Measurements from ENCODE around the gene MTA3. TPM values are rescaled to one million over a fixed set of nuclear protein-coding genes. Genes with fewer than 3 reads are reported as not detected.

Gene MTA3
- total and polyA plus RNA-seq, 2 donors (not counting 3 experiments of a cell fraction or from before 2014, with no cell fraction given): 36.3 to 53.3 TPM

GRCh38 chr2:42804338-42804737, 235.9 kb downstream of the MTA3 start:
- intact Hi-C loops (cut with micrococcal nuclease): no loop called here
- no peaks in the 10 kb centered on the region for H3K79me2 ChIP-seq (ENCODE audit: control insufficient read depth, insufficient read depth, low read length)
- no peaks in the 10 kb centered on the region for H3K36me3 ChIP-seq (ENCODE audit: control insufficient read depth in 2 of 2, extremely low read depth in 1 of 2, insufficient read depth in 2 of 2, low read length in 2 of 2)
- H3K4me2 ChIP-seq (ENCODE audit: insufficient read depth, low read length): no peak overlapping the region
- no peak for DNase-seq (ENCODE audit: low read depth, low spot score)
- no peak overlapping the region for H3K9ac ChIP-seq (replicated peaks; ENCODE audit: extremely low read depth, insufficient read depth, low read length)
- H3K4me1 ChIP-seq (ENCODE audit: control insufficient read depth, extremely low read depth, insufficient read depth, low read length): peaks cover 3% of the 10 kb centered on the region
- H2AFZ ChIP-seq (ENCODE audit: low read depth, low read length): no peak overlapping the region
- dilution Hi-C loops (cut with MboI; ENCODE audit: extremely low pct_ligation_motif_present, low sequenced_read_pairs): no loop called here
- H3K27me3 ChIP-seq (ENCODE audit: control insufficient read depth in 2 of 2, insufficient read depth in 2 of 2, low read length in 2 of 2): peaks cover 8 to 12% of the 10 kb centered on the region in 2 experiments
- POLR2A ChIA-PET: no interaction called here
- no TSS peak for BruUV-seq (replicated peaks)
- no peaks in the 10 kb centered on the region for H3K9me1 ChIP-seq (replicated peaks; ENCODE audit: control insufficient read depth, extremely low read depth, insufficient read depth, low read length)
- FAIRE-seq: no peak
- no peaks in the 10 kb centered on the region for H3K9me3 ChIP-seq (replicated peaks; ENCODE audit: control insufficient read depth, insufficient read depth, low read length)
- H3K4me3 ChIP-seq (replicated peaks in 1 of 3; ENCODE audit: insufficient read depth in 1 of 3, low read depth in 1 of 3, low read length in 3 of 3): no peak overlapping the region
- CTCF ChIA-PET: no interaction called here
- H4K20me1 ChIP-seq (replicated peaks; ENCODE audit: control insufficient read depth, extremely low read depth, insufficient read depth, low read length): no peaks in the 10 kb centered on the region
- TF ChIP-seq POLR2A (IDR thresholded peaks at IDR 0.05; ENCODE audit: low read depth, low read length) (no peak), GATA2 (IDR thresholded peaks at IDR 0.05; ENCODE audit: insufficient read depth, insufficient read length, low read depth, low read length) (no peak), MYC (IDR thresholded peaks at IDR 0.05; ENCODE audit: low read depth, low read length) (no peak), MAX (IDR thresholded peaks at IDR 0.05; ENCODE audit: insufficient read depth, insufficient read length) (no peak), EZH2 (IDR thresholded peaks at IDR 0.05; ENCODE audit: borderline replicate concordance, low read depth, low read length, severe bottlenecking) (no peak), CTCF (IDR thresholded peaks at IDR 0.05; ENCODE audit: extremely low read depth in 1 of 2, insufficient read depth in 1 of 2, low read depth in 1 of 2, low read length in 2 of 2) (no peak), JUN (IDR thresholded peaks at IDR 0.05; ENCODE audit: borderline replicate concordance, insufficient read depth, insufficient read length, low read depth) (no peak), POLR2AphosphoS5 (IDR thresholded peaks at IDR 0.05; ENCODE audit: insufficient read depth, low read depth, low read length) (no peak), FOS (IDR thresholded peaks at IDR 0.05; ENCODE audit: borderline replicate concordance, insufficient read depth, low read length) (no peak)
- H3K27ac ChIP-seq (ENCODE audit: insufficient read depth, low read depth, low read length): no peak overlapping the region

Measured in endothelial cell of umbilical vein (primary cell).